ENCODE data around the gene SASH1.
"Not testable (repeated sequence)": the region's sequence is repeated elsewhere in the genome, so short reads cannot be mapped to it uniquely, and the experiment has no call there.

Gene SASH1

DNA sequence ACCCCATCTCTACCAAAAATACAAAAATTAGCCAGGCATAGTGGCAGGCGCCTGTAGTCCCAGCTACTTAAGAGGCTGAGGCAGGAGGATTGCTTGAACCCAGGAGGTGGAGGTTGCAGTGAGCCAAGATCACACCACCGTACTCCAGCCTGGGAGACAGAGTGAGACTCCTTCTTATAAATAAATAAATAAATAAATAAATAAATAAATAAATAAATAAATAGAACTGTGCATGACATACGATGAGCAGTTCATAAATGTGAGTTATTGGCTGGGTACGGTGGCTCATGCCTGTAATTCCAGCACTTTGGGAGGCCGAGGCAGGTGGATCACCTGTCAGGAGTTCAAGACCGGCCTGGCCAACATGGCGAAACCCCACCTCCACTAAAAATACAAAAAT lies 9.8 kb downstream of the SASH1 start:
- not testable (repeated sequence) for H2BK15ac ChIP-seq (ENCODE audit: low read length); H3K4me2 ChIP-seq (ENCODE audit: insufficient read depth, low read length, poor library complexity, severe bottlenecking); H3K9me3 ChIP-seq (replicated peaks in 1 of 2; ENCODE audit: control insufficient read depth in 2 of 2, insufficient read depth in 1 of 2, low read depth in 1 of 2, low read length in 2 of 2); H2AK5ac ChIP-seq (ENCODE audit: low read depth, low read length); H2AFZ ChIP-seq (ENCODE audit: low read length); H3K4me3 ChIP-seq (ENCODE audit: low read length in 2 of 2); H3K9ac ChIP-seq (ENCODE audit: low read depth, low read length, poor library complexity); H3K4ac ChIP-seq (ENCODE audit: low read length); H2BK12ac ChIP-seq (ENCODE audit: low read length); H3K18ac ChIP-seq (ENCODE audit: low read length); H3K4me1 ChIP-seq (ENCODE audit: control insufficient read depth in 2 of 2, insufficient read depth in 1 of 2, low read depth in 1 of 2, low read length in 2 of 2); H3K14ac ChIP-seq (ENCODE audit: low read length); H4K91ac ChIP-seq (ENCODE audit: low read depth, low read length, poor library complexity); DNase-seq (ENCODE audit: low spot score); H3K36me3 ChIP-seq (replicated peaks in 1 of 2; ENCODE audit: control insufficient read depth in 2 of 2, insufficient read depth in 2 of 2, low read length in 2 of 2); H3K23ac ChIP-seq (ENCODE audit: low read depth, low read length, poor library complexity); H2BK120ac ChIP-seq (ENCODE audit: low read depth, low read length); H3K79me1 ChIP-seq (ENCODE audit: low read depth, low read length); H4K8ac ChIP-seq (ENCODE audit: low read depth, low read length); H3K27me3 ChIP-seq (ENCODE audit: control insufficient read depth in 3 of 3, insufficient read depth in 3 of 3, low read depth in 1 of 3, low read length in 3 of 3); H3K27ac ChIP-seq (replicated peaks; ENCODE audit: low read length); H2BK5ac ChIP-seq (ENCODE audit: low read length)
- no CpG with 5 or more reads among the region's 7 CpGs for WGBS, 2 donors (ENCODE audit: extremely low coverage in 2 of 2, insufficient read length in 2 of 2, insufficient replicate concordance in 1 of 2)

DNA sequence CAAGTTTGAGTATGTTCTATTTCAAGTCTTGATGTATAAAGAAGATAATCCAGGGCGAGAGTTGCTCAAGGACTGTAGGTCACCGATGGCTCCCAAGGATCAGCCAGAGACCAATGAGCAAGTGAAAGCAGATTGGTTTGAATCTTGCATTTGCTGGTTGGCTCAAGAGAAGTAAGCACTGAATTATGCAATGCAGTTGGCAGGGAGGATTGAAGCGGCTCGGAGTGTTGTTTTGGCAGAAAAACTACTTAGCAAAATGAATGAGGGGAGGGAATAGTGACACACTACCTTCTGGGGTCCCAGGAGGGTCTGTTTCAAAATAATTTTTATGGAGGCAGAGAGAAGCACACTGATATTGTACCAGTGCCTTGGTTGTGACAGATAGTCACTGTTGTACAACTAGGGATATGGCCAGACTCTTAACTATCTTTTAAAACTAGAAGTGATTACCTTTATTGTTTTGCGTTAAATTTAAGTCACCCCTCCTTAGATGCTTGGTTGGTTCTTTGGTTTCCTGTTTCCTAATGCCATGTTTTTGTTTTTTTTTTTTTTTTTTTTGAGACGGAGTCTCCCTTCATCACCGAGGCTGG lies 15.7 kb downstream of the SASH1 start:
- Histone ChIP-seq H3K23ac (ENCODE audit: low read depth, low read length, poor library complexity) (no peak overlapping the region), H3K4me3 (ENCODE audit: low read length in 2 of 2) (no peak overlapping the region), H3K27me3 (ENCODE audit: control insufficient read depth in 3 of 3, insufficient read depth in 3 of 3, low read depth in 1 of 3, low read length in 3 of 3) (no peaks in the 10 kb centered on the region), H3K9me3 (replicated peaks in 1 of 2; ENCODE audit: control insufficient read depth in 2 of 2, insufficient read depth in 1 of 2, low read depth in 1 of 2, low read length in 2 of 2) (peaks cover 0 to 3% of the 10 kb centered on the region in 2 donors), H3K4me1 (ENCODE audit: control insufficient read depth in 2 of 2, insufficient read depth in 1 of 2, low read depth in 1 of 2, low read length in 2 of 2) (peaks cover 5 to 11% of the 10 kb centered on the region in 2 donors), H2AFZ (ENCODE audit: low read length) (no peak overlapping the region), H3K9ac (ENCODE audit: low read depth, low read length, poor library complexity) (no peak overlapping the region), H4K8ac (ENCODE audit: low read depth, low read length) (no peak overlapping the region), H2BK12ac (ENCODE audit: low read length) (no peak overlapping the region), H3K14ac (ENCODE audit: low read length) (no peak overlapping the region), H3K4me2 (ENCODE audit: insufficient read depth, low read length, poor library complexity, severe bottlenecking) (no peak overlapping the region), H3K4ac (ENCODE audit: low read length) (no peak overlapping the region), H3K79me1 (ENCODE audit: low read depth, low read length) (no peaks in the 10 kb centered on the region), H2AK5ac (ENCODE audit: low read depth, low read length) (no peak overlapping the region), H2BK5ac (ENCODE audit: low read length) (no peak overlapping the region), H2BK120ac (ENCODE audit: low read depth, low read length) (no peak overlapping the region), H4K91ac (ENCODE audit: low read depth, low read length, poor library complexity) (no peak overlapping the region), H3K18ac (ENCODE audit: low read length) (peak overlapping the region; percentile 52), H2BK15ac (ENCODE audit: low read length) (no peak overlapping the region), H3K27ac (replicated peaks; ENCODE audit: low read length) (no peak overlapping the region), H3K36me3 (replicated peaks in 1 of 2; ENCODE audit: control insufficient read depth in 2 of 2, insufficient read depth in 2 of 2, low read length in 2 of 2) (no peaks in the 10 kb centered on the region)
- no peak for DNase-seq (ENCODE audit: low spot score)
- no CpG with 5 or more reads among the region's 7 CpGs for WGBS, 2 donors (ENCODE audit: extremely low coverage in 2 of 2, insufficient read length in 2 of 2, insufficient replicate concordance in 1 of 2)

DNA sequence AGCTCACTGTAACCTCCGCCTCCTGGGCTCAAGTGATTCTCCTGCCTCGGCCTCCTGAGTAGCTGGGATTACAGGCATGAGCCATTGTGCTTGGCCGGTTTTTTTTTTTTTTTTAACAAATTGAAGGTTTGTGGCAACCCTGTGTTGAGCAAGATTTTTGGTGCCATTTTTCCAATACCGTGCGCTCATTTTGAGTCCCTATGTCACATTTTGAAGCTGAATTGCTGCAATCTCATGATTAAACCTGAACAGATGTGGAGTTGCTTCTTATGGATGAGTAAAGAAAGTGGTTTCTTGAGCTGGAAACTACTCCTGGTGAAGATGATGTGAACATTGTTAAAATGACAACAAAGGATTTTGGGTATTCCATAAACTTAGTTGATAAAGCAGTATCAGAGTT lies 16.6 kb downstream of the SASH1 start:
- Histone ChIP-seq H3K4me1 (ENCODE audit: control insufficient read depth in 2 of 2, insufficient read depth in 1 of 2, low read depth in 1 of 2, low read length in 2 of 2) (peaks cover 5 to 11% of the 10 kb centered on the region in 2 donors), H3K27me3 (ENCODE audit: control insufficient read depth in 3 of 3, insufficient read depth in 3 of 3, low read depth in 1 of 3, low read length in 3 of 3) (no peaks in the 10 kb centered on the region), H4K8ac (ENCODE audit: low read depth, low read length) (no peak overlapping the region), H2BK12ac (ENCODE audit: low read length) (no peak overlapping the region), H3K23ac (ENCODE audit: low read depth, low read length, poor library complexity) (no peak overlapping the region), H3K18ac (ENCODE audit: low read length) (no peak overlapping the region), H2AK5ac (ENCODE audit: low read depth, low read length) (no peak overlapping the region), H4K91ac (ENCODE audit: low read depth, low read length, poor library complexity) (no peak overlapping the region), H2BK5ac (ENCODE audit: low read length) (no peak overlapping the region), H3K9ac (ENCODE audit: low read depth, low read length, poor library complexity) (no peak overlapping the region), H3K79me1 (ENCODE audit: low read depth, low read length) (no peaks in the 10 kb centered on the region), H3K27ac (replicated peaks; ENCODE audit: low read length) (no peak overlapping the region), H3K4ac (ENCODE audit: low read length) (no peak overlapping the region), H3K4me2 (ENCODE audit: insufficient read depth, low read length, poor library complexity, severe bottlenecking) (no peak overlapping the region), H3K4me3 (ENCODE audit: low read length in 2 of 2) (no peak overlapping the region), H2BK120ac (ENCODE audit: low read depth, low read length) (no peak overlapping the region), H2AFZ (ENCODE audit: low read length) (no peak overlapping the region), H2BK15ac (ENCODE audit: low read length) (no peak overlapping the region), H3K36me3 (replicated peaks in 1 of 2; ENCODE audit: control insufficient read depth in 2 of 2, insufficient read depth in 2 of 2, low read length in 2 of 2) (no peaks in the 10 kb centered on the region), H3K14ac (ENCODE audit: low read length) (no peak overlapping the region), H3K9me3 (replicated peaks in 1 of 2; ENCODE audit: control insufficient read depth in 2 of 2, insufficient read depth in 1 of 2, low read depth in 1 of 2, low read length in 2 of 2) (peaks cover 0 to 3% of the 10 kb centered on the region in 2 donors)
- no peak for DNase-seq (ENCODE audit: low spot score)
- WGBS, 2 donors (ENCODE audit: extremely low coverage in 2 of 2, insufficient read length in 2 of 2, insufficient replicate concordance in 1 of 2) = no CpG with 5 or more reads among the region's 5 CpGs

DNA sequence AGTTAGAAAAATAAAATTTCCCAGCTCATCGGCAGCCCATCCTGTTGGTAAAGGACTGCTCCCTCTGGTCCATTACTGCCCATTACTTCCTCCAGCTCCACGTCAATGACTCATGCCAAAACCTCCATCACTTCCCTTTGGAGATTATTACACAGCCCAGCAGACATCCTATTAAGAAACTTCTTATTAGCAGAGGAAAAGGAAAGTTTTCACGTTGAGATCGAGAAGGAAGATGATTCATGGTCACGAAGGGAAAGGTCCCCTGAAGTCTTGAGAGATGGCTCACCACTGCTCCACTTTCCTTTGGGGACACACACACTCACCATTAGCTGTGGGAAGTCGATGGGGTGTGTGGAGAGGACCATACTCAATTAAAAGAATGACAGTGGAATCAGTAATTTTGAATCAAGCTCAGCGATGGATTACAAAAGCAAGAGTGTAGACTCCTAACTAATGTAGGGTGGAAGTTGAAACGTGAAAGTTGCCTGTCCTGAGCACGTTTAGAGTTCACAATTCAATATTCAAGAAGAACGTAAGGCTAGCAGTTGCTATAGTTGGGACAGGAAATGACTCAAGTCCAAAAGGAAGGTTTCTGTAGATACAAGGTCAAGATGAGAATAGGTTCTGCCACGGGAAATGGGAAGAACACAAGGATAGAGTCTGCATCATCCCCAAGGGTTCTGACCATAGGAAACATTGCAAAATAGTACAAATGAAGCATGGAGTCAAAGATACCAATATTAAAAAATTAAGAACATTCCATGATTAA lies 21.6 kb downstream of the SASH1 start:
- no peak for DNase-seq (ENCODE audit: low spot score)
- H3K4ac ChIP-seq (ENCODE audit: low read length) = no peak overlapping the region
- no peak overlapping the region for H3K27ac ChIP-seq (replicated peaks; ENCODE audit: low read length)
- H3K36me3 ChIP-seq (replicated peaks in 1 of 2; ENCODE audit: control insufficient read depth in 2 of 2, insufficient read depth in 2 of 2, low read length in 2 of 2) = no peaks in the 10 kb centered on the region
- H2BK12ac ChIP-seq (ENCODE audit: low read length) = no peak overlapping the region
- no peak overlapping the region for H4K91ac ChIP-seq (ENCODE audit: low read depth, low read length, poor library complexity)
- H2BK15ac ChIP-seq (ENCODE audit: low read length) = no peak overlapping the region
- no peak overlapping the region for H2BK5ac ChIP-seq (ENCODE audit: low read length)
- H4K8ac ChIP-seq (ENCODE audit: low read depth, low read length) = no peak overlapping the region
- H2BK120ac ChIP-seq (ENCODE audit: low read depth, low read length) = no peak overlapping the region
- H3K4me1 ChIP-seq (ENCODE audit: control insufficient read depth in 2 of 2, insufficient read depth in 1 of 2, low read depth in 1 of 2, low read length in 2 of 2) = peaks cover 6 to 9% of the 10 kb centered on the region in 2 donors
- no peak overlapping the region for H3K9ac ChIP-seq (ENCODE audit: low read depth, low read length, poor library complexity)
- no peak overlapping the region for H3K14ac ChIP-seq (ENCODE audit: low read length)
- H3K9me3 ChIP-seq (replicated peaks in 1 of 2; ENCODE audit: control insufficient read depth in 2 of 2, insufficient read depth in 1 of 2, low read depth in 1 of 2, low read length in 2 of 2) = peaks cover 0 to 3% of the 10 kb centered on the region in 2 donors
- WGBS, 2 donors (ENCODE audit: extremely low coverage in 2 of 2, insufficient read length in 2 of 2, insufficient replicate concordance in 1 of 2) = no CpG with 5 or more reads among the region's 11 CpGs
- no peak overlapping the region for H2AFZ ChIP-seq (ENCODE audit: low read length)
- no peaks in the 10 kb centered on the region for H3K79me1 ChIP-seq (ENCODE audit: low read depth, low read length)
- H3K4me2 ChIP-seq (ENCODE audit: insufficient read depth, low read length, poor library complexity, severe bottlenecking) = no peak overlapping the region
- H3K4me3 ChIP-seq (ENCODE audit: low read length in 2 of 2) = no peak overlapping the region
- H3K18ac ChIP-seq (ENCODE audit: low read length) = no peak overlapping the region
- no peaks in the 10 kb centered on the region for H3K27me3 ChIP-seq (ENCODE audit: control insufficient read depth in 3 of 3, insufficient read depth in 3 of 3, low read depth in 1 of 3, low read length in 3 of 3)
- H3K23ac ChIP-seq (ENCODE audit: low read depth, low read length, poor library complexity) = no peak overlapping the region
- H2AK5ac ChIP-seq (ENCODE audit: low read depth, low read length) = no peak overlapping the region
